BLaER1 treated with 17β-estradiol and CSF1 and Interleukin-3, amounts not matched to agents 10 nM and 100 nM (cell line): ENCODE results near the gene CLEC5A.
A peak's percentile ranks its signal among the peaks of the same experiment; 100 is the strongest.

ENCODE experiments used
- H3K27ac ChIP-seq, 11 experiments: shearing (Covaris generic); formaldehyde crosslinking; 2 replicates each; pipeline ENCODE4 v1.8.1; 2022
- H3K27me3 ChIP-seq, 11 experiments: shearing (Covaris generic); formaldehyde crosslinking; 2 replicates each; pipeline ENCODE4 v1.8.1; 2022
- H3K36me3 ChIP-seq, 11 experiments: shearing (Covaris generic); formaldehyde crosslinking; 2 replicates each; pipeline ENCODE4 v1.8.1; 2022
- H3K4me1 ChIP-seq, 10 experiments: shearing (Covaris generic); formaldehyde crosslinking; 2 replicates each; pipeline ENCODE4 v1.8.1; 2022
- H3K4me2 ChIP-seq, 11 experiments: shearing (Covaris generic); formaldehyde crosslinking; 2 replicates each; pipeline ENCODE4 v1.8.1; 2022
- H3K4me3 ChIP-seq, 10 experiments: shearing (Covaris generic); formaldehyde crosslinking; 2 replicates each; pipeline ENCODE4 v1.8.1; 2022
- H3K9ac ChIP-seq, 11 experiments: shearing (Covaris generic); formaldehyde crosslinking; 2 replicates each; pipeline ENCODE4 v1.8.1; 2022
- H3K9me3 ChIP-seq, 11 experiments: shearing (Covaris generic); formaldehyde crosslinking; replicated peaks in 1 of 11; 2 replicates each; pipeline ENCODE4 v1.8.1; 2022
- H4K20me1 ChIP-seq, 11 experiments: shearing (Covaris generic); formaldehyde crosslinking; 2 replicates each; pipeline ENCODE4 v1.8.1; 2022
- Cebpa-rat ChIP-seq, 11 experiments: shearing (Covaris generic); IDR thresholded peaks; 2 replicates each; pipeline ENCODE4 v1.8.1; 2022

CLEC5A gene

GRCh38 chr7:141979568-141979967, 32.8 kb upstream of the CLEC5A start:
- Histone ChIP-seq H3K9me3 (peaks cover 0 to 10% (median 0%) of the 10 kb centered on the region in 11 experiments; a peak in 2 of 22 replicates), H3K27me3 (no peaks in the 10 kb centered on the region), H3K36me3 (no peaks in the 10 kb centered on the region), H3K27ac (peak overlapping the region in 7 of 11 experiments; percentile 30 to 70 (median 59); a peak in 12 of 22 replicates), H4K20me1 (no peaks in the 10 kb centered on the region), H3K4me1 (peaks cover 16 to 33% (median 28%) of the 10 kb centered on the region in 10 experiments), H3K9ac (no peak overlapping the region; a peak in 1 of 22 replicates), H3K4me3 (no peak overlapping the region), H3K4me2 (peak overlapping the region; percentile 28 to 69 (median 52))
- no peak for TF ChIP-seq Cebpa-rat (IDR thresholded peaks at IDR 0.05)

GRCh38 chr7:141978351-141978750, 31.6 kb upstream of the CLEC5A start:
- peak overlapping the region in 1 of 11 experiments; percentile 70; a peak in 1 of 22 replicates for H3K27ac ChIP-seq
- H3K9ac ChIP-seq = no peak overlapping the region
- peak overlapping the region in 6 of 11 experiments; percentile 6 to 69 (median 51); a peak in 8 of 22 replicates for H3K4me2 ChIP-seq
- H3K9me3 ChIP-seq = peaks cover 0 to 10% (median 0%) of the 10 kb centered on the region in 11 experiments; a peak in 2 of 22 replicates
- H3K27me3 ChIP-seq = no peaks in the 10 kb centered on the region
- peaks cover 16 to 33% (median 28%) of the 10 kb centered on the region in 10 experiments for H3K4me1 ChIP-seq
- H3K36me3 ChIP-seq = no peaks in the 10 kb centered on the region
- H4K20me1 ChIP-seq = no peaks in the 10 kb centered on the region
- no peak overlapping the region for H3K4me3 ChIP-seq
- no peak for TF ChIP-seq Cebpa-rat (IDR thresholded peaks at IDR 0.05)

GRCh38 chr7:141976524-141977245, 29.9 kb upstream of the CLEC5A start:
- H3K4me1 ChIP-seq = peaks cover 16 to 39% (median 28%) of the 10 kb centered on the region in 10 experiments
- peak overlapping the region; percentile 64 to 80 (median 71); a peak in 21 of 22 replicates for H3K4me2 ChIP-seq
- H4K20me1 ChIP-seq = no peaks in the 10 kb centered on the region
- H3K27ac ChIP-seq = peak overlapping the region in 5 of 11 experiments; percentile 64 to 78 (median 77); a peak in 7 of 22 replicates
- H3K27me3 ChIP-seq = no peaks in the 10 kb centered on the region
- no peaks in the 10 kb centered on the region for H3K36me3 ChIP-seq
- no peak for TF ChIP-seq Cebpa-rat (IDR thresholded peaks at IDR 0.05)
- H3K4me3 ChIP-seq = peak overlapping the region in 5 of 10 experiments; percentile 42 to 58 (median 48); a peak in 7 of 20 replicates
- H3K9ac ChIP-seq = peak overlapping the region in 3 of 11 experiments; percentile 53 to 73 (median 63); a peak in 3 of 22 replicates
- H3K9me3 ChIP-seq = peaks cover 0 to 8% (median 0%) of the 10 kb centered on the region in 11 experiments; a peak in 2 of 22 replicates

- no peak for TF ChIP-seq Cebpa-rat (IDR thresholded peaks at IDR 0.05)
- H3K27ac ChIP-seq = peak overlapping the region; percentile 43 to 78 (median 71)
- peak overlapping the region; percentile 64 to 80 (median 71) for H3K4me2 ChIP-seq
- peaks cover 16 to 39% (median 28%) of the 10 kb centered on the region in 10 experiments for H3K4me1 ChIP-seq
- no peaks in the 10 kb centered on the region for H4K20me1 ChIP-seq
- no peaks in the 10 kb centered on the region for H3K36me3 ChIP-seq
- H3K9me3 ChIP-seq = peaks cover 0 to 4% (median 0%) of the 10 kb centered on the region in 11 experiments; a peak in 1 of 22 replicates
- H3K27me3 ChIP-seq = no peaks in the 10 kb centered on the region
- H3K9ac ChIP-seq = peak overlapping the region; percentile 53 to 73 (median 67); a peak in 19 of 22 replicates
- peak overlapping the region; percentile 42 to 58 (median 50) for H3K4me3 ChIP-seq
Observed at GRCh38 chr7:141975806-141976523, 29.2 kb upstream of the CLEC5A start.

- no peaks in the 10 kb centered on the region for H3K27me3 ChIP-seq
- H3K27ac ChIP-seq = no peak overlapping the region
Observed at GRCh38 chr7:141974831-141975230, 28.1 kb upstream of the CLEC5A start.

GRCh38 chr7:141973673-141974072, 26.9 kb upstream of the CLEC5A start, which contains the start of gene TAS2R38:
TSS of gene TAS2R38 (minus strand) at chr7:141973773. CDS start at chr7:141973689, 84 bp downstream.
- no peaks in the 10 kb centered on the region for H3K36me3 ChIP-seq
- H3K4me1 ChIP-seq = peaks cover 6 to 26% (median 15%) of the 10 kb centered on the region in 10 experiments
- peak within 1 kb of the TSS in 1 of 11 experiments; percentile 4; a peak in 1 of 22 replicates for H3K4me2 ChIP-seq
- no peak within 1 kb of the TSS for H3K9ac ChIP-seq
- H3K27me3 ChIP-seq = no peaks in the 10 kb centered on the region
- peak within 1 kb of the TSS in 1 of 11 experiments; percentile 20; a peak in 1 of 22 replicates for H3K27ac ChIP-seq
- H3K4me3 ChIP-seq = no peak within 1 kb of the TSS
- no peaks in the 10 kb centered on the region for H4K20me1 ChIP-seq
- H3K9me3 ChIP-seq = peaks cover 0 to 2% (median 0%) of the 10 kb centered on the region in 11 experiments; a peak in 1 of 22 replicates
- TF ChIP-seq Cebpa-rat (IDR thresholded peaks at IDR 0.05) = no peak

More at GRCh38 chr7:141974831-141975230, 28.1 kb upstream of the CLEC5A start:
- no peak for TF ChIP-seq Cebpa-rat (IDR thresholded peaks at IDR 0.05)
- Histone ChIP-seq H3K4me3 (no peak overlapping the region), H3K9ac (no peak overlapping the region), H3K4me2 (no peak overlapping the region), H3K36me3 (no peaks in the 10 kb centered on the region), H4K20me1 (no peaks in the 10 kb centered on the region), H3K9me3 (peaks cover 0 to 4% (median 0%) of the 10 kb centered on the region in 11 experiments; a peak in 1 of 22 replicates), H3K4me1 (peaks cover 16 to 38% (median 26%) of the 10 kb centered on the region in 10 experiments)

GRCh38 chr7:141960687-141961422, 14.1 kb upstream of the CLEC5A start:
- H3K4me1 ChIP-seq = peaks cover 27 to 57% (median 42%) of the 10 kb centered on the region in 10 experiments
- peak overlapping the region; percentile 49 to 78 (median 68); a peak in 20 of 22 replicates for H3K9ac ChIP-seq
- peak overlapping the region; percentile 50 to 77 (median 61) for H3K4me2 ChIP-seq
- H3K36me3 ChIP-seq = peaks cover 0 to 31% (median 0%) of the 10 kb centered on the region in 11 experiments; a peak in 6 of 22 replicates
- TF ChIP-seq Cebpa-rat (IDR thresholded peaks at IDR 0.05) = peak in 2 of 11 experiments; percentile 77 to 87; a peak in 7 of 22 replicates
- peaks cover 29 to 95% (median 74%) of the 10 kb centered on the region in 11 experiments; a peak in 21 of 22 replicates for H3K9me3 ChIP-seq
- no peaks in the 10 kb centered on the region for H3K27me3 ChIP-seq
- H3K4me3 ChIP-seq = no peak overlapping the region
- H4K20me1 ChIP-seq = no peaks in the 10 kb centered on the region
- peak overlapping the region; percentile 79 to 98 (median 92) for H3K27ac ChIP-seq

GRCh38 chr7:141956084-141956483, 9.3 kb upstream of the CLEC5A start:
- no peak overlapping the region; a peak in 1 of 20 replicates for H3K4me3 ChIP-seq
- peak overlapping the region in 9 of 11 experiments; percentile 5 to 71 (median 48); a peak in 15 of 22 replicates for H3K4me2 ChIP-seq
- peak in 4 of 11 experiments; percentile 52 to 94 (median 80); a peak in 8 of 22 replicates for TF ChIP-seq Cebpa-rat (IDR thresholded peaks at IDR 0.05)
- no peaks in the 10 kb centered on the region for H4K20me1 ChIP-seq
- peaks cover 9 to 87% (median 34%) of the 10 kb centered on the region in 11 experiments; a peak in 21 of 22 replicates for H3K9me3 ChIP-seq
- peaks cover 34 to 89% (median 59%) of the 10 kb centered on the region in 10 experiments for H3K4me1 ChIP-seq
- peak overlapping the region; percentile 74 to 98 (median 92) for H3K27ac ChIP-seq
- peaks cover 0 to 25% (median 0%) of the 10 kb centered on the region in 11 experiments; a peak in 4 of 22 replicates for H3K36me3 ChIP-seq
- H3K9ac ChIP-seq = peak overlapping the region in 10 of 11 experiments; percentile 59 to 77 (median 66); a peak in 18 of 22 replicates
- no peaks in the 10 kb centered on the region for H3K27me3 ChIP-seq
